Esophagus muscularis mucosa (tissue), 2 donors: ENCODE results near the gene HLA-DOB.
"Not testable (repeated sequence)": the region's sequence is repeated elsewhere in the genome, so short reads cannot be mapped to it uniquely, and the experiment has no call there.

Experiments used
- EP300 ChIP-seq: sonication (generic); formaldehyde crosslinking; IDR thresholded peaks from one replicate; pipeline ENCODE4 v1.6.1; 2017; ENCODE audit warnings: antibody characterized with exemption
- POLR2A ChIP-seq: fragments of 450-650 bp; IDR thresholded peaks from one replicate; pipeline ENCODE4 v1.6.1; 2017; ENCODE audit warnings: antibody characterized with exemption, moderate library complexity, mild to moderate bottlenecking, low read depth

GRCh38 chr6:32805404-32805803, 11.4 kb downstream of the HLA-DOB start:
- not testable (repeated sequence) for TF ChIP-seq EP300, POLR2A
